ENCODE measurements around the gene CORO1C.
"Not testable (repeated sequence)": the region's sequence is repeated elsewhere in the genome, so short reads cannot be mapped to it uniquely, and the experiment has no call there.

CORO1C gene

GRCh38 chr12:108671110-108671509 lies 60.2 kb downstream of the CORO1C start:
- DNase-seq = no peak

GRCh38 chr12:108670066-108670631 lies 61.2 kb downstream of the CORO1C start:
- no peak for DNase-seq

GRCh38 chr12:108668542-108668941 lies 62.8 kb downstream of the CORO1C start:
- DNase-seq = no peak

GRCh38 chr12:108668063-108668462 lies 63.3 kb downstream of the CORO1C start:
- no peak for DNase-seq

GRCh38 chr12:108667349-108667748 lies 64.0 kb downstream of the CORO1C start:
- DNase-seq = no peak

- no peak for DNase-seq
These were observed 64.9 kb downstream of the CORO1C start for GRCh38 chr12:108666401-108666881.

GRCh38 chr12:108665608-108666202 lies 65.6 kb downstream of the CORO1C start:
- DNase-seq = no peak

GRCh38 chr12:108664338-108665258 lies 66.7 kb downstream of the CORO1C start:
- DNase-seq = peak; percentile 87

GRCh38 chr12:108663324-108664015 lies 67.8 kb downstream of the CORO1C start:
- DNase-seq = no peak

- DNase-seq = not testable (repeated sequence)
These were observed 73.2 kb downstream of the CORO1C start for GRCh38 chr12:108658115-108658514.

- no peak for DNase-seq
These were observed 74.1 kb downstream of the CORO1C start for GRCh38 chr12:108657130-108657745.

GRCh38 chr12:108656247-108656646 lies 75.1 kb downstream of the CORO1C start:
- not testable (repeated sequence) for DNase-seq

- DNase-seq = not testable (repeated sequence)
These were observed 75.5 kb downstream of the CORO1C start for GRCh38 chr12:108655812-108656175.

GRCh38 chr12:108654622-108655021 lies 76.7 kb downstream of the CORO1C start:
- not testable (repeated sequence) for DNase-seq

GRCh38 chr12:108653922-108654321 lies 77.4 kb downstream of the CORO1C start:
- no peak for DNase-seq

GRCh38 chr12:108653082-108653516 lies 78.2 kb downstream of the CORO1C start:
- DNase-seq = no peak

- no peak for DNase-seq
These were observed 81.2 kb downstream of the CORO1C start for GRCh38 chr12:108650083-108650482.

- no peak for DNase-seq
These were observed 81.6 kb downstream of the CORO1C start for GRCh38 chr12:108649669-108650068.

- no peak for DNase-seq
These were observed 82.2 kb downstream of the CORO1C start for GRCh38 chr12:108649126-108649525.

GRCh38 chr12:108648371-108648770 lies 82.9 kb downstream of the CORO1C start:
- DNase-seq = no peak

GRCh38 chr12:108647585-108648287 lies 83.6 kb downstream of the CORO1C start:
- DNase-seq = no peak
